Liver (tissue), 9 donors: ENCODE measurements around the gene LTO1. TPM values are rescaled to one million over a fixed set of nuclear protein-coding genes. Genes with fewer than 3 reads are reported as not detected.

Experiments used
- DNase-seq: peaks from one replicate; pipeline ENCODE4 v3.0.0-alpha.2; 2017; ENCODE audit warnings: low spot score
- H3K27ac ChIP-seq, 2 donors: one replicate each; pipeline ENCODE4 v1.7.0; 2013; ENCODE audit warnings: inconsistent platforms in 2 of 2, low read length in 2 of 2, control low read depth in 1 of 2, low read depth in 1 of 2, mild to moderate bottlenecking in 1 of 2
- H3K27me3 ChIP-seq, 4 donors: one replicate each; pipeline versions ENCODE4 v1.6.1 to v1.7.0; 2013; ENCODE audit warnings: low read length in 3 of 4, inconsistent platforms in 1 of 4, mild to moderate bottlenecking in 1 of 4, moderate library complexity in 1 of 4; ENCODE audit not compliant: control insufficient read depth in 4 of 4, insufficient read depth in 4 of 4
- H3K36me3 ChIP-seq, 4 donors: one replicate each; pipeline versions ENCODE4 v1.6.1 to v1.7.0; 2013; ENCODE audit warnings: low read length in 3 of 4, mild to moderate bottlenecking in 3 of 4, low read depth in 1 of 4, moderate library complexity in 1 of 4; ENCODE audit not compliant: control insufficient read depth in 4 of 4, insufficient read depth in 3 of 4
- H3K4me1 ChIP-seq, 4 donors: one replicate each; pipeline versions ENCODE4 v1.6.1 to v1.7.0; 2013; ENCODE audit warnings: low read length in 3 of 4, mild to moderate bottlenecking in 3 of 4, moderate library complexity in 1 of 4; ENCODE audit not compliant: control insufficient read depth in 4 of 4, insufficient read depth in 4 of 4
- H3K4me3 ChIP-seq, 3 donors: one replicate each; pipeline versions ENCODE4 v1.6.1 to v1.7.0; 2013; ENCODE audit warnings: low read length in 3 of 3, control low read depth in 1 of 3, low read depth in 1 of 3, mild to moderate bottlenecking in 1 of 3
- H3K9ac ChIP-seq, 2 donors: one replicate each; pipeline ENCODE4 v1.7.0; 2013; ENCODE audit warnings: low read length in 2 of 2, mild to moderate bottlenecking in 2 of 2, moderate library complexity in 2 of 2, control low read depth in 1 of 2, low read depth in 1 of 2
- H3K9me3 ChIP-seq, 4 donors: one replicate each; pipeline versions ENCODE4 v1.6.1 to v1.7.0; 2013; ENCODE audit warnings: low read length in 3 of 4; ENCODE audit not compliant: control insufficient read depth in 4 of 4
- EGR1 ChIP-seq, 2 donors: IDR thresholded peaks; 2 replicates each; pipeline ENCODE4 v1.6.1; 2016 to 2018; ENCODE audit warnings: antibody characterized with exemption in 2 of 2, low read depth in 2 of 2
- FOXA1 ChIP-seq: IDR thresholded peaks from 2 replicates; pipeline ENCODE4 v1.6.1; 2016; ENCODE audit warnings: antibody characterized with exemption
- FOXA2 ChIP-seq: IDR thresholded peaks from 2 replicates; pipeline ENCODE4 v1.6.1; 2016; ENCODE audit warnings: antibody characterized with exemption
- GABPA ChIP-seq, 2 donors: IDR thresholded peaks in 1 of 2; conservative IDR thresholded peaks in 1 of 2; 2 replicates each; pipeline ENCODE4 v1.6.1; 2016; ENCODE audit warnings: antibody characterized with exemption in 2 of 2, mild to moderate bottlenecking in 1 of 2, moderate library complexity in 1 of 2
- JUND ChIP-seq, 2 donors: IDR thresholded peaks; 2 replicates each; pipeline ENCODE4 v1.6.1; 2016; ENCODE audit warnings: antibody characterized with exemption in 2 of 2
- MAX ChIP-seq: IDR thresholded peaks from 2 replicates; pipeline ENCODE4 v1.6.1; 2016; ENCODE audit warnings: antibody characterized with exemption
- NR2F2 ChIP-seq: IDR thresholded peaks from 2 replicates; pipeline ENCODE4 v1.6.1; 2016; ENCODE audit warnings: antibody characterized with exemption
- RAD21 ChIP-seq, 2 donors: IDR thresholded peaks; 2 replicates each; pipeline ENCODE4 v1.6.1; 2016; ENCODE audit warnings: antibody characterized with exemption in 2 of 2, mild to moderate bottlenecking in 2 of 2
- RXRA ChIP-seq, 2 donors: IDR thresholded peaks; 2 replicates each; pipeline ENCODE4 v1.6.1; 2017 to 2018; ENCODE audit warnings: antibody characterized with exemption in 2 of 2, mild to moderate bottlenecking in 1 of 2
- SP1 ChIP-seq: IDR thresholded peaks from 2 replicates; pipeline ENCODE4 v1.6.1; 2018; ENCODE audit warnings: antibody characterized with exemption, mild to moderate bottlenecking
- TAF1 ChIP-seq: conservative IDR thresholded peaks from 2 replicates; pipeline ENCODE4 v1.6.1; 2016; ENCODE audit warnings: antibody characterized with exemption, mild to moderate bottlenecking
- YY1 ChIP-seq: IDR thresholded peaks from 2 replicates; pipeline ENCODE4 v1.6.1; 2016; ENCODE audit warnings: antibody characterized with exemption, mild to moderate bottlenecking
- WGBS: extraction: QIAGEN DNeasy Blood & Tissue Kit; methylation state at CpG from one replicate; pipeline ENCODE4 v1.1.7; 2013; 5-methylcytosine and 5-hydroxymethylcytosine counted together
- polyA plus RNA-seq, 2 donors: library from polyadenylated mRNA; stranded (reverse) in 1 of 2; unstranded in 1 of 2; fragments of 200-250 nt in 1 of 2; fragments of >200 nt in 1 of 2; fragmentation: Nextera tagmentation in 1 of 2; extraction: Ambion mirVana in 1 of 2; gene quantifications; one replicate each; pipeline versions ENCODE4 v1.2.1 to v1.2.3, GENCODE V29; 2013 to 2015
- total RNA-seq, 2 donors: library from RNA; depleted of rRNA; stranded (reverse); fragments of >200 nt; gene quantifications; one replicate each; pipeline ENCODE4 v1.2.3, GENCODE V29; 2014
- TF ChIP-seq, protein P1 (sequence below): IDR thresholded peaks from 2 replicates; pipeline ENCODE4 v1.6.1; 2016; ENCODE audit warnings: antibody characterized with exemption
- TF ChIP-seq, protein P2 (sequence below): IDR thresholded peaks from 2 replicates; pipeline ENCODE4 v1.6.1; 2016; ENCODE audit warnings: antibody characterized with exemption, mild to moderate bottlenecking
- TF ChIP-seq, protein P3 (sequence below): IDR thresholded peaks from 2 replicates; pipeline ENCODE4 v1.6.1; 2016; ENCODE audit warnings: antibody characterized with exemption
- TF ChIP-seq, protein P4 (sequence below): fragments of 150-350 bp; IDR thresholded peaks from 2 replicates; pipeline ENCODE4 v1.5.1; 2017; ENCODE audit warnings: improper control_type of control experiment, low read depth, low read length; ENCODE audit not compliant: missing input control
- donor health status: healthy.
- donor health status: healthy.
- donor health status: healthy.
- donor health status: healthy.
- donor health status: healthy.

Gene LTO1
- total and polyA plus RNA-seq, 4 donors: 4.9 to 12.3 (median 7.3) TPM

- peaks cover 0 to 4% (median 2%) of the 10 kb centered on the region in 4 donors for H3K4me1 ChIP-seq
- no peaks in the 10 kb centered on the region for H3K27me3 ChIP-seq
- H3K4me3 ChIP-seq: no peak overlapping the region
- TF ChIP-seq EGR1 (IDR thresholded peaks at IDR 0.05; ENCODE audit: low read depth in 2 of 2): no peak
- TF ChIP-seq RAD21 (IDR thresholded peaks at IDR 0.05): no peak
- TF ChIP-seq, protein P1, sequence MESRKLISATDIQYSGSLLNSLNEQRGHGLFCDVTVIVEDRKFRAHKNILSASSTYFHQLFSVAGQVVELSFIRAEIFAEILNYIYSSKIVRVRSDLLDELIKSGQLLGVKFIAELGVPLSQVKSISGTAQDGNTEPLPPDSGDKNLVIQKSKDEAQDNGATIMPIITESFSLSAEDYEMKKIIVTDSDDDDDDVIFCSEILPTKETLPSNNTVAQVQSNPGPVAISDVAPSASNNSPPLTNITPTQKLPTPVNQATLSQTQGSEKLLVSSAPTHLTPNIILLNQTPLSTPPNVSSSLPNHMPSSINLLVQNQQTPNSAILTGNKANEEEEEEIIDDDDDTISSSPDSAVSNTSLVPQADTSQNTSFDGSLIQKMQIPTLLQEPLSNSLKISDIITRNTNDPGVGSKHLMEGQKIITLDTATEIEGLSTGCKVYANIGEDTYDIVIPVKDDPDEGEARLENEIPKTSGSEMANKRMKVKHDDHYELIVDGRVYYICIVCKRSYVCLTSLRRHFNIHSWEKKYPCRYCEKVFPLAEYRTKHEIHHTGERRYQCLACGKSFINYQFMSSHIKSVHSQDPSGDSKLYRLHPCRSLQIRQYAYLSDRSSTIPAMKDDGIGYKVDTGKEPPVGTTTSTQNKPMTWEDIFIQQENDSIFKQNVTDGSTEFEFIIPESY: no peak
- TF ChIP-seq, protein P2, sequence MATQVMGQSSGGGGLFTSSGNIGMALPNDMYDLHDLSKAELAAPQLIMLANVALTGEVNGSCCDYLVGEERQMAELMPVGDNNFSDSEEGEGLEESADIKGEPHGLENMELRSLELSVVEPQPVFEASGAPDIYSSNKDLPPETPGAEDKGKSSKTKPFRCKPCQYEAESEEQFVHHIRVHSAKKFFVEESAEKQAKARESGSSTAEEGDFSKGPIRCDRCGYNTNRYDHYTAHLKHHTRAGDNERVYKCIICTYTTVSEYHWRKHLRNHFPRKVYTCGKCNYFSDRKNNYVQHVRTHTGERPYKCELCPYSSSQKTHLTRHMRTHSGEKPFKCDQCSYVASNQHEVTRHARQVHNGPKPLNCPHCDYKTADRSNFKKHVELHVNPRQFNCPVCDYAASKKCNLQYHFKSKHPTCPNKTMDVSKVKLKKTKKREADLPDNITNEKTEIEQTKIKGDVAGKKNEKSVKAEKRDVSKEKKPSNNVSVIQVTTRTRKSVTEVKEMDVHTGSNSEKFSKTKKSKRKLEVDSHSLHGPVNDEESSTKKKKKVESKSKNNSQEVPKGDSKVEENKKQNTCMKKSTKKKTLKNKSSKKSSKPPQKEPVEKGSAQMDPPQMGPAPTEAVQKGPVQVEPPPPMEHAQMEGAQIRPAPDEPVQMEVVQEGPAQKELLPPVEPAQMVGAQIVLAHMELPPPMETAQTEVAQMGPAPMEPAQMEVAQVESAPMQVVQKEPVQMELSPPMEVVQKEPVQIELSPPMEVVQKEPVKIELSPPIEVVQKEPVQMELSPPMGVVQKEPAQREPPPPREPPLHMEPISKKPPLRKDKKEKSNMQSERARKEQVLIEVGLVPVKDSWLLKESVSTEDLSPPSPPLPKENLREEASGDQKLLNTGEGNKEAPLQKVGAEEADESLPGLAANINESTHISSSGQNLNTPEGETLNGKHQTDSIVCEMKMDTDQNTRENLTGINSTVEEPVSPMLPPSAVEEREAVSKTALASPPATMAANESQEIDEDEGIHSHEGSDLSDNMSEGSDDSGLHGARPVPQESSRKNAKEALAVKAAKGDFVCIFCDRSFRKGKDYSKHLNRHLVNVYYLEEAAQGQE: no peak
- TF ChIP-seq SP1: no peak
- TF ChIP-seq, protein P3, sequence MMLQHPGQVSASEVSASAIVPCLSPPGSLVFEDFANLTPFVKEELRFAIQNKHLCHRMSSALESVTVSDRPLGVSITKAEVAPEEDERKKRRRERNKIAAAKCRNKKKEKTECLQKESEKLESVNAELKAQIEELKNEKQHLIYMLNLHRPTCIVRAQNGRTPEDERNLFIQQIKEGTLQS: no peak
- TF ChIP-seq GABPA (IDR thresholded peaks at IDR 0.05 in 1 of 2, conservative IDR thresholded peaks at IDR 0.05 in 1 of 2): no peak
- TF ChIP-seq, protein P4, sequence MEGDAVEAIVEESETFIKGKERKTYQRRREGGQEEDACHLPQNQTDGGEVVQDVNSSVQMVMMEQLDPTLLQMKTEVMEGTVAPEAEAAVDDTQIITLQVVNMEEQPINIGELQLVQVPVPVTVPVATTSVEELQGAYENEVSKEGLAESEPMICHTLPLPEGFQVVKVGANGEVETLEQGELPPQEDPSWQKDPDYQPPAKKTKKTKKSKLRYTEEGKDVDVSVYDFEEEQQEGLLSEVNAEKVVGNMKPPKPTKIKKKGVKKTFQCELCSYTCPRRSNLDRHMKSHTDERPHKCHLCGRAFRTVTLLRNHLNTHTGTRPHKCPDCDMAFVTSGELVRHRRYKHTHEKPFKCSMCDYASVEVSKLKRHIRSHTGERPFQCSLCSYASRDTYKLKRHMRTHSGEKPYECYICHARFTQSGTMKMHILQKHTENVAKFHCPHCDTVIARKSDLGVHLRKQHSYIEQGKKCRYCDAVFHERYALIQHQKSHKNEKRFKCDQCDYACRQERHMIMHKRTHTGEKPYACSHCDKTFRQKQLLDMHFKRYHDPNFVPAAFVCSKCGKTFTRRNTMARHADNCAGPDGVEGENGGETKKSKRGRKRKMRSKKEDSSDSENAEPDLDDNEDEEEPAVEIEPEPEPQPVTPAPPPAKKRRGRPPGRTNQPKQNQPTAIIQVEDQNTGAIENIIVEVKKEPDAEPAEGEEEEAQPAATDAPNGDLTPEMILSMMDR: no peak
- no peak for TF ChIP-seq FOXA2
- TF ChIP-seq MAX: no peak
- TF ChIP-seq FOXA1: no peak
- H3K9me3 ChIP-seq: no peaks in the 10 kb centered on the region
- no peak for DNase-seq
- H3K9ac ChIP-seq: no peak overlapping the region
- 81% methylated on average over 7 of the region's 7 CpGs for WGBS
- H3K36me3 ChIP-seq: no peaks in the 10 kb centered on the region
- H3K27ac ChIP-seq: no peak overlapping the region
Measured at GRCh38 chr11:69695581-69695980, 20.4 kb upstream of the LTO1 start.

- WGBS: 91% methylated on average over 10 of the region's 10 CpGs
- no peaks in the 10 kb centered on the region for H3K27me3 ChIP-seq
- H3K9ac ChIP-seq: no peak overlapping the region
- no peaks in the 10 kb centered on the region for H3K4me1 ChIP-seq
- TF ChIP-seq, protein P3: no peak
- TF ChIP-seq RAD21 (IDR thresholded peaks at IDR 0.05): no peak
- no peak for TF ChIP-seq YY1
- TF ChIP-seq NR2F2: no peak
- TF ChIP-seq TAF1: no peak
- no peak for TF ChIP-seq JUND (IDR thresholded peaks at IDR 0.05)
- TF ChIP-seq SP1: no peak
- no peak for TF ChIP-seq RXRA (IDR thresholded peaks at IDR 0.05)
- DNase-seq: no peak
- H3K4me3 ChIP-seq: no peak overlapping the region
- no peaks in the 10 kb centered on the region for H3K9me3 ChIP-seq
- H3K27ac ChIP-seq: no peak overlapping the region
- no peaks in the 10 kb centered on the region for H3K36me3 ChIP-seq
Measured at GRCh38 chr11:69694781-69695180, 19.6 kb upstream of the LTO1 start.
